ENCODE measurements around the gene GINS2. TPM values are rescaled to one million over a fixed set of nuclear protein-coding genes. Genes with fewer than 3 reads are reported as not detected.

The GINS2 gene
- total and polyA plus RNA-seq, 2 donors (not counting 1 experiment from before 2014, with no cell fraction given): 1.8 to 5.5 TPM

DNA sequence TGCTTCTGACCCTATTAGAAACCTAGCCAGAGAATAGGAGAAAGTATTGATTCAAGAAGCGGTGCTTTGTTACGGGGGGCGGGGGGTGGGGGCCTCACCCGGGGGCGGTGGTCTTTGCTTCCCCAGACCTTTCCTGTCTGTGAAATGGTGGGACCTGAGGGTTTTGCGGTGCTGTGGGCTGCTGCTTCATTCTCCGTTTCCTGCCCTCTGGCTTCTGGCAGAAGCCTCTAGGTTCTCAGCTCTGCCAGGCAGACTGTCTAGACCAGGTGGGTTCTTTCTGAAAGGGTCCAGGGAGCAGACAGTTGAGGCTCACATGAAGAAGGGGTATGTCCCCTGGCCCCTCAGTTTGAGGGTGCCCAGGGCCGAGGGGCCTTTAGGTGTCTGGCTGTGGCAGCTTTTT is 61.7 kb downstream of the GINS2 start:
- Histone ChIP-seq H3K27me3 (ENCODE audit: control insufficient read depth, insufficient read depth, low read length) (no peaks in the 10 kb centered on the region), H3K4me1 (ENCODE audit: control insufficient read depth, extremely low read depth, insufficient read depth, low read length) (no peaks in the 10 kb centered on the region), H3K36me3 (ENCODE audit: control insufficient read depth, insufficient read depth, low read length) (no peaks in the 10 kb centered on the region), H3K9me3 (ENCODE audit: control insufficient read depth, insufficient read depth, low read depth, low read length) (no peaks in the 10 kb centered on the region), H4K20me1 (ENCODE audit: control insufficient read depth, extremely low read depth, insufficient read depth, low read length) (no peaks in the 10 kb centered on the region), H3K79me2 (ENCODE audit: control insufficient read depth, insufficient read depth, low read length) (peaks cover 8% of the 10 kb centered on the region), H3K4me3 (replicated peaks in 1 of 4; ENCODE audit: control extremely low read depth in 1 of 4, insufficient read depth in 1 of 4, low read depth in 3 of 4, low read length in 4 of 4) (no peak overlapping the region), H3K9ac (ENCODE audit: insufficient read depth, low read length) (no peak overlapping the region), H3K27ac (ENCODE audit: insufficient read depth, low read length) (no peak overlapping the region), H3K4me2 (ENCODE audit: extremely low read depth, insufficient read depth, low read length) (no peak overlapping the region), H2AFZ (ENCODE audit: low read length) (no peak overlapping the region)
- no peak for TF ChIP-seq EZH2 (IDR thresholded peaks at IDR 0.05; ENCODE audit: low read length, missing control alignments)
- TF ChIP-seq, protein P1, sequence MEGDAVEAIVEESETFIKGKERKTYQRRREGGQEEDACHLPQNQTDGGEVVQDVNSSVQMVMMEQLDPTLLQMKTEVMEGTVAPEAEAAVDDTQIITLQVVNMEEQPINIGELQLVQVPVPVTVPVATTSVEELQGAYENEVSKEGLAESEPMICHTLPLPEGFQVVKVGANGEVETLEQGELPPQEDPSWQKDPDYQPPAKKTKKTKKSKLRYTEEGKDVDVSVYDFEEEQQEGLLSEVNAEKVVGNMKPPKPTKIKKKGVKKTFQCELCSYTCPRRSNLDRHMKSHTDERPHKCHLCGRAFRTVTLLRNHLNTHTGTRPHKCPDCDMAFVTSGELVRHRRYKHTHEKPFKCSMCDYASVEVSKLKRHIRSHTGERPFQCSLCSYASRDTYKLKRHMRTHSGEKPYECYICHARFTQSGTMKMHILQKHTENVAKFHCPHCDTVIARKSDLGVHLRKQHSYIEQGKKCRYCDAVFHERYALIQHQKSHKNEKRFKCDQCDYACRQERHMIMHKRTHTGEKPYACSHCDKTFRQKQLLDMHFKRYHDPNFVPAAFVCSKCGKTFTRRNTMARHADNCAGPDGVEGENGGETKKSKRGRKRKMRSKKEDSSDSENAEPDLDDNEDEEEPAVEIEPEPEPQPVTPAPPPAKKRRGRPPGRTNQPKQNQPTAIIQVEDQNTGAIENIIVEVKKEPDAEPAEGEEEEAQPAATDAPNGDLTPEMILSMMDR (conservative IDR thresholded peaks at IDR 0.05 in 1 of 2, IDR thresholded peaks at IDR 0.05 in 1 of 2; ENCODE audit: low read depth in 1 of 2, low read length in 2 of 2): no peak
- DNase-seq (ENCODE audit: low read depth in 2 of 2): no peak

Other genes with a start within 250 kb of the GINS2 start
- 31.1 and 35.7 TPM in 2 replicates for gene GSE1, start 75.6 kb downstream of the GINS2 start, total RNA-seq
- gene GSE1, start 75.6 kb downstream of the GINS2 start, polyA plus RNA-seq: 11.0 and 13.0 TPM in 2 replicates
- gene C16orf74, start 62.1 kb upstream of the GINS2 start, total RNA-seq: 5.4 and 6.4 TPM in 2 replicates
- gene C16orf74, start 62.1 kb upstream of the GINS2 start, polyA plus RNA-seq: 3.2 and 4.6 TPM in 2 replicates
- 22.6 and 25.1 TPM in 2 replicates for gene EMC8, start 110.6 kb upstream of the GINS2 start, total RNA-seq
- gene EMC8, start 110.6 kb upstream of the GINS2 start, polyA plus RNA-seq: 25.9 and 35.1 TPM in 2 replicates
- gene COX4I1, start 110.7 kb upstream of the GINS2 start, total RNA-seq: 442 and 484 TPM in 2 replicates
- 597 and 653 TPM in 2 replicates for gene COX4I1, start 110.7 kb upstream of the GINS2 start, polyA plus RNA-seq
- 0.26 TPM in 1 of 2 replicates, not detected in the other for gene IRF8, start 210.2 kb upstream of the GINS2 start, total RNA-seq
- 0.14 TPM in 1 of 2 replicates, not detected in the other for gene IRF8, start 210.2 kb upstream of the GINS2 start, polyA plus RNA-seq

Data from fibroblast of lung (primary cell).